Neutrophil (primary cell): ENCODE measurements around the gene TPST2.

Experiments
- H3K27ac ChIP-seq: fragments of 200-600 bp; sonication (generic); 2 replicates; pipeline ENCODE4 v1.5.1; 2016; ENCODE audit warnings: mild to moderate bottlenecking, moderate library complexity
- H3K27me3 ChIP-seq: fragments of 200-600 bp; sonication (generic); 2 replicates; pipeline ENCODE4 v1.6.0; 2016; ENCODE audit warnings: mild to moderate bottlenecking
- H3K36me3 ChIP-seq: fragments of 200-600 bp; sonication (generic); 2 replicates; pipeline ENCODE4 v1.5.1; 2017
- H3K4me1 ChIP-seq, 2 experiments: fragments of 200-600 bp in 1 of 2; sonication (generic) in 1 of 2; 1 replicate in 1 of 2; 2 replicates in 1 of 2; pipeline versions ENCODE4 v1.5.1 to v1.6.1; 2013 to 2016; ENCODE audit warnings: low read depth in 1 of 2, low read length in 1 of 2, mild to moderate bottlenecking in 1 of 2, moderate library complexity in 1 of 2; ENCODE audit not compliant: control insufficient read depth in 1 of 2, insufficient read depth in 1 of 2
- H3K4me3 ChIP-seq, 2 experiments: fragments of 200-600 bp in 1 of 2; sonication (generic) in 1 of 2; 1 replicate in 1 of 2; 2 replicates in 1 of 2; pipeline ENCODE4 v1.5.1; 2013 to 2016; ENCODE audit warnings: low read depth in 1 of 2, low read length in 1 of 2, mild to moderate bottlenecking in 1 of 2, moderate library complexity in 1 of 2
- H3K9me3 ChIP-seq: fragments of 200-600 bp; sonication (generic); 2 replicates; pipeline ENCODE4 v1.5.1; 2016
- CTCF ChIP-seq: fragments of 200-600 bp; sonication (generic); IDR thresholded peaks from 2 replicates; pipeline ENCODE4 v1.5.1; 2016; ENCODE audit warnings: antibody characterized with exemption

TPST2 gene

GRCh38 chr22:26474682-26475081, 115.2 kb downstream of the TPST2 start:
- H3K27me3 ChIP-seq, result no peaks in the 10 kb centered on the region

More at GRCh38 chr22:26474682-26475081, 115.2 kb downstream of the TPST2 start:
- H3K9me3 ChIP-seq, result no peaks in the 10 kb centered on the region
- peaks cover 49 to 51% of the 10 kb centered on the region in 2 experiments for H3K4me1 ChIP-seq
- no peak for TF ChIP-seq CTCF
- H3K36me3 ChIP-seq, result peaks cover 31% of the 10 kb centered on the region
- H3K27ac ChIP-seq, result peak overlapping the region; percentile 50
- no peak overlapping the region for H3K4me3 ChIP-seq
